Esophagus squamous epithelium (tissue), 5 donors: ENCODE measurements around the gene PYGO1. TPM values are rescaled to one million over a fixed set of nuclear protein-coding genes. Genes with fewer than 3 reads are reported as not detected.

Source experiments
- DNase-seq: peaks from one replicate; lab custom pipeline; 2025; lab: John Stamatoyannopoulos, UW
- H3K27ac ChIP-seq, 4 donors: fragments of 200-600 bp; sonication (generic); one replicate each; pipeline ENCODE4 v1.5.1; 2016 to 2019; ENCODE audit warnings: mild to moderate bottlenecking in 1 of 4
- H3K27me3 ChIP-seq, 4 donors: fragments of 200-600 bp; sonication (generic); 1 replicate in 3 of 4; 2 replicates in 1 of 4; pipeline versions ENCODE4 v1.5.1 to v1.6.0; 2017 to 2021; ENCODE audit warnings: antibody characterized with exemption in 1 of 4
- H3K36me3 ChIP-seq, 3 donors: fragments of 200-600 bp; sonication (generic); one replicate each; pipeline ENCODE4 v1.5.1; 2016 to 2019
- H3K4me1 ChIP-seq, 3 donors: fragments of 200-600 bp; sonication (generic); one replicate each; pipeline ENCODE4 v1.5.1; 2017 to 2019
- H3K4me3 ChIP-seq, 4 donors: fragments of 200-600 bp; sonication (generic); 1 replicate in 3 of 4; 2 replicates in 1 of 4; pipeline ENCODE4 v1.5.1; 2016 to 2019; ENCODE audit warnings: mild to moderate bottlenecking in 2 of 4, moderate library complexity in 1 of 4
- H3K9me3 ChIP-seq, 3 donors: fragments of 200-600 bp; sonication (generic); one replicate each; pipeline ENCODE4 v1.5.1; 2016 to 2019
- CTCF ChIP-seq, 6 experiments: fragments of 450-650 bp in 4 of 6; fragments of 200-600 bp in 2 of 6; sonication (generic) in 2 of 6; IDR thresholded peaks; one replicate each; pipeline ENCODE4 v1.5.1; 2016 to 2019; ENCODE audit warnings: antibody characterized with exemption in 6 of 6, mild to moderate bottlenecking in 4 of 6, moderate library complexity in 4 of 6
- POLR2A ChIP-seq, 4 donors: fragments of 450-650 bp; IDR thresholded peaks; one replicate each; pipeline ENCODE4 v1.6.1; 2017; ENCODE audit warnings: antibody characterized with exemption in 4 of 4, mild to moderate bottlenecking in 4 of 4, moderate library complexity in 3 of 4
- WGBS, 2 donors: methylation state at CpG; one replicate each; pipeline ENCODE4 v1.1.5; 2018; 5-methylcytosine and 5-hydroxymethylcytosine counted together
- intact Hi-C: fragments of 100-400 bp; cut with DNase I; formaldehyde crosslinking; loops from one replicate; pipeline ENCODE4 v1.15.0; 2022
- total RNA-seq, 4 donors: library from RNA; depleted of rRNA; stranded (reverse); fragments of >200 nt; gene quantifications; one replicate each; pipeline ENCODE4 v1.1.0, GENCODE V29; 2016
- donor health status: DM: yes; HTN: yes; CAD: no.

Gene PYGO1
- total RNA-seq, 4 donors from 2014 or later, result 1.3 to 5.1 (median 1.8) TPM

GRCh38 chr15:55574096-55574495 lies 14.0 kb downstream of the PYGO1 start:
- WGBS, 2 donors, result 66 to 80% methylated on average over 2 of the region's 2 CpGs
- intact Hi-C loops, result no loop called here
- Histone ChIP-seq H3K27me3 (no peaks in the 10 kb centered on the region), H3K9me3 (no peaks in the 10 kb centered on the region), H3K4me1 (no peaks in the 10 kb centered on the region), H3K27ac (no peak overlapping the region), H3K4me3 (no peak overlapping the region), H3K36me3 (no peaks in the 10 kb centered on the region)
- DNase-seq, result no peak
- TF ChIP-seq POLR2A (IDR thresholded peaks at IDR 0.05), result no peak
- TF ChIP-seq CTCF (IDR thresholded peaks at IDR 0.05), result no peak

- no peaks in the 10 kb centered on the region for H3K9me3 ChIP-seq
- H3K4me1 ChIP-seq, result no peaks in the 10 kb centered on the region
- no peak overlapping the region for H3K4me3 ChIP-seq
- no peaks in the 10 kb centered on the region for H3K27me3 ChIP-seq
- intact Hi-C loops, result no loop called here
- TF ChIP-seq CTCF (IDR thresholded peaks at IDR 0.05) (no peak), POLR2A (IDR thresholded peaks at IDR 0.05) (no peak)
- H3K36me3 ChIP-seq, result no peaks in the 10 kb centered on the region
- H3K27ac ChIP-seq, result no peak overlapping the region
- DNase-seq, result no peak
Observed at GRCh38 chr15:55573224-55573623, 14.9 kb downstream of the PYGO1 start.

GRCh38 chr15:55564347-55565145 lies 23.6 kb downstream of the PYGO1 start:
- no peak overlapping the region for H3K4me3 ChIP-seq
- H3K36me3 ChIP-seq, result no peaks in the 10 kb centered on the region
- no peaks in the 10 kb centered on the region for H3K27me3 ChIP-seq
- intact Hi-C loops, result no loop called here
- 93 to 94% methylated on average over 2 of the region's 2 CpGs for WGBS, 2 donors
- TF ChIP-seq CTCF (IDR thresholded peaks at IDR 0.05) (no peak), POLR2A (IDR thresholded peaks at IDR 0.05) (no peak)
- no peaks in the 10 kb centered on the region for H3K4me1 ChIP-seq
- H3K27ac ChIP-seq, result no peak overlapping the region
- DNase-seq, result no peak
- H3K9me3 ChIP-seq, result peaks cover 0 to 5% (median 4%) of the 10 kb centered on the region in 3 donors

- DNase-seq, result no peak
- intact Hi-C loops, result no loop called here
- Histone ChIP-seq H3K4me1 (no peaks in the 10 kb centered on the region), H3K9me3 (peaks cover 0 to 5% (median 4%) of the 10 kb centered on the region in 3 donors), H3K27ac (no peak overlapping the region), H3K27me3 (no peaks in the 10 kb centered on the region), H3K36me3 (no peaks in the 10 kb centered on the region), H3K4me3 (no peak overlapping the region)
- 78 to 100% methylated on average over 3 of the region's 3 CpGs for WGBS, 2 donors
- TF ChIP-seq CTCF (IDR thresholded peaks at IDR 0.05) (no peak), POLR2A (IDR thresholded peaks at IDR 0.05) (no peak)
Observed at GRCh38 chr15:55562601-55563000, 25.5 kb downstream of the PYGO1 start.

GRCh38 chr15:55555089-55555488 lies 33.1 kb downstream of the PYGO1 start:
- TF ChIP-seq CTCF (IDR thresholded peaks at IDR 0.05) (no peak), POLR2A (IDR thresholded peaks at IDR 0.05) (no peak)
- 90 to 95% methylated on average over 4 of the region's 4 CpGs for WGBS, 2 donors
- intact Hi-C loops, result no loop called here
- no peak for DNase-seq
- Histone ChIP-seq H3K27me3 (no peaks in the 10 kb centered on the region), H3K9me3 (peaks cover 0 to 27% (median 9%) of the 10 kb centered on the region in 3 donors), H3K4me1 (no peaks in the 10 kb centered on the region), H3K36me3 (no peaks in the 10 kb centered on the region), H3K4me3 (no peak overlapping the region), H3K27ac (no peak overlapping the region)
